Liver (tissue), 3 donors: ENCODE measurements around the gene TMPRSS7.

Experiments
- EGR1 ChIP-seq, 2 donors: IDR thresholded peaks; 2 replicates each; pipeline ENCODE4 v1.6.1; 2016 to 2018; ENCODE audit warnings: antibody characterized with exemption in 2 of 2, low read depth in 2 of 2
- GABPA ChIP-seq, 2 donors: IDR thresholded peaks in 1 of 2; conservative IDR thresholded peaks in 1 of 2; 2 replicates each; pipeline ENCODE4 v1.6.1; 2016; ENCODE audit warnings: antibody characterized with exemption in 2 of 2, mild to moderate bottlenecking in 1 of 2, moderate library complexity in 1 of 2
- JUND ChIP-seq, 2 donors: IDR thresholded peaks; 2 replicates each; pipeline ENCODE4 v1.6.1; 2016; ENCODE audit warnings: antibody characterized with exemption in 2 of 2
- NR2F2 ChIP-seq: IDR thresholded peaks from 2 replicates; pipeline ENCODE4 v1.6.1; 2016; ENCODE audit warnings: antibody characterized with exemption
- RAD21 ChIP-seq, 2 donors: IDR thresholded peaks; 2 replicates each; pipeline ENCODE4 v1.6.1; 2016; ENCODE audit warnings: antibody characterized with exemption in 2 of 2, mild to moderate bottlenecking in 2 of 2
- RXRA ChIP-seq, 2 donors: IDR thresholded peaks; 2 replicates each; pipeline ENCODE4 v1.6.1; 2017 to 2018; ENCODE audit warnings: antibody characterized with exemption in 2 of 2, mild to moderate bottlenecking in 1 of 2
- SP1 ChIP-seq: IDR thresholded peaks from 2 replicates; pipeline ENCODE4 v1.6.1; 2018; ENCODE audit warnings: antibody characterized with exemption, mild to moderate bottlenecking
- TAF1 ChIP-seq: conservative IDR thresholded peaks from 2 replicates; pipeline ENCODE4 v1.6.1; 2016; ENCODE audit warnings: antibody characterized with exemption, mild to moderate bottlenecking
- YY1 ChIP-seq: IDR thresholded peaks from 2 replicates; pipeline ENCODE4 v1.6.1; 2016; ENCODE audit warnings: antibody characterized with exemption, mild to moderate bottlenecking
- TF ChIP-seq, protein P1 (sequence below): fragments of 150-350 bp; IDR thresholded peaks from 2 replicates; pipeline ENCODE4 v1.5.1; 2017; ENCODE audit warnings: improper control_type of control experiment, low read depth, low read length; ENCODE audit not compliant: missing input control
- TF ChIP-seq, protein P2 (sequence below): IDR thresholded peaks from 2 replicates; pipeline ENCODE4 v1.6.1; 2016; ENCODE audit warnings: antibody characterized with exemption, mild to moderate bottlenecking
- TF ChIP-seq, protein P3 (sequence below): IDR thresholded peaks from 2 replicates; pipeline ENCODE4 v1.6.1; 2016; ENCODE audit warnings: antibody characterized with exemption
- TF ChIP-seq, protein P4 (sequence below): IDR thresholded peaks from 2 replicates; pipeline ENCODE4 v1.6.1; 2016; ENCODE audit warnings: antibody characterized with exemption
- donor health status: healthy.
- donor health status: healthy.

DNA sequence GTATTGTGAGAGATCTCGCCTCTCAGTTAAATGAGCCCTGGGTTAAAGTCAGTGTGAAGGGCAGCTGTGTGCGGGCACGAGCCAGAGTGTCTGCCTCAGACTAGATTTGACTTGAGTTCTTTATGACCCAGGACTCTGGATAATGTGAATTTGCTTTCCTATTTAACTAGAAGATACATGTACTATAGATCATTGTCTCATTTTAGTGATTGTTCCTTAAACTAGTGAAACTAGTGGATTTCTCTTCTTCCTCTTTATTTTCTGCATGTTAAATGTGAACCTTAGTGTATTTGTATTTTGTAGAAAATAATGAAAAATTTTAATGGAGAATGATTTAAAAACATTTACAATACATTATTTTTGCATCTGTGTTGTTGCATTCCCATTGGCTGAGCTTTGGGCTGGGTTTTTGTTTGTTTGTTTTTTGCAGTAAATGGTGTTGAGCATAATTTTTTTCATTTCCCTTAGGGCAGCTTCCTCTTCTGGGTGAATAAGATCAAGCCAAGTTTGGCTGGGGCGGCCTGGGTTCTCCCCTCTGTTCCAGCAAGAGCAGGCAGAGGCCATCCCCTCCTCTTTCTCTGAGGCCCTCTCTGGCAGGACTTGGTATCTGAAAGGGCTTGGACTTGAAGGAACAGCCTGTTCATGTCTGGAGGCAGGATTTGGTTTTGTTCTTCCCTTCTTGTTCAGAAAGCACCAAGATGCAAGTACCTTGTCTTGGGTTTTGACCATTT is 83.5 kb downstream of the TMPRSS7 start:
- TF ChIP-seq, protein P1, sequence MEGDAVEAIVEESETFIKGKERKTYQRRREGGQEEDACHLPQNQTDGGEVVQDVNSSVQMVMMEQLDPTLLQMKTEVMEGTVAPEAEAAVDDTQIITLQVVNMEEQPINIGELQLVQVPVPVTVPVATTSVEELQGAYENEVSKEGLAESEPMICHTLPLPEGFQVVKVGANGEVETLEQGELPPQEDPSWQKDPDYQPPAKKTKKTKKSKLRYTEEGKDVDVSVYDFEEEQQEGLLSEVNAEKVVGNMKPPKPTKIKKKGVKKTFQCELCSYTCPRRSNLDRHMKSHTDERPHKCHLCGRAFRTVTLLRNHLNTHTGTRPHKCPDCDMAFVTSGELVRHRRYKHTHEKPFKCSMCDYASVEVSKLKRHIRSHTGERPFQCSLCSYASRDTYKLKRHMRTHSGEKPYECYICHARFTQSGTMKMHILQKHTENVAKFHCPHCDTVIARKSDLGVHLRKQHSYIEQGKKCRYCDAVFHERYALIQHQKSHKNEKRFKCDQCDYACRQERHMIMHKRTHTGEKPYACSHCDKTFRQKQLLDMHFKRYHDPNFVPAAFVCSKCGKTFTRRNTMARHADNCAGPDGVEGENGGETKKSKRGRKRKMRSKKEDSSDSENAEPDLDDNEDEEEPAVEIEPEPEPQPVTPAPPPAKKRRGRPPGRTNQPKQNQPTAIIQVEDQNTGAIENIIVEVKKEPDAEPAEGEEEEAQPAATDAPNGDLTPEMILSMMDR = no peak
- no peak for TF ChIP-seq JUND (IDR thresholded peaks at IDR 0.05)
- TF ChIP-seq TAF1 = no peak
- TF ChIP-seq, protein P2, sequence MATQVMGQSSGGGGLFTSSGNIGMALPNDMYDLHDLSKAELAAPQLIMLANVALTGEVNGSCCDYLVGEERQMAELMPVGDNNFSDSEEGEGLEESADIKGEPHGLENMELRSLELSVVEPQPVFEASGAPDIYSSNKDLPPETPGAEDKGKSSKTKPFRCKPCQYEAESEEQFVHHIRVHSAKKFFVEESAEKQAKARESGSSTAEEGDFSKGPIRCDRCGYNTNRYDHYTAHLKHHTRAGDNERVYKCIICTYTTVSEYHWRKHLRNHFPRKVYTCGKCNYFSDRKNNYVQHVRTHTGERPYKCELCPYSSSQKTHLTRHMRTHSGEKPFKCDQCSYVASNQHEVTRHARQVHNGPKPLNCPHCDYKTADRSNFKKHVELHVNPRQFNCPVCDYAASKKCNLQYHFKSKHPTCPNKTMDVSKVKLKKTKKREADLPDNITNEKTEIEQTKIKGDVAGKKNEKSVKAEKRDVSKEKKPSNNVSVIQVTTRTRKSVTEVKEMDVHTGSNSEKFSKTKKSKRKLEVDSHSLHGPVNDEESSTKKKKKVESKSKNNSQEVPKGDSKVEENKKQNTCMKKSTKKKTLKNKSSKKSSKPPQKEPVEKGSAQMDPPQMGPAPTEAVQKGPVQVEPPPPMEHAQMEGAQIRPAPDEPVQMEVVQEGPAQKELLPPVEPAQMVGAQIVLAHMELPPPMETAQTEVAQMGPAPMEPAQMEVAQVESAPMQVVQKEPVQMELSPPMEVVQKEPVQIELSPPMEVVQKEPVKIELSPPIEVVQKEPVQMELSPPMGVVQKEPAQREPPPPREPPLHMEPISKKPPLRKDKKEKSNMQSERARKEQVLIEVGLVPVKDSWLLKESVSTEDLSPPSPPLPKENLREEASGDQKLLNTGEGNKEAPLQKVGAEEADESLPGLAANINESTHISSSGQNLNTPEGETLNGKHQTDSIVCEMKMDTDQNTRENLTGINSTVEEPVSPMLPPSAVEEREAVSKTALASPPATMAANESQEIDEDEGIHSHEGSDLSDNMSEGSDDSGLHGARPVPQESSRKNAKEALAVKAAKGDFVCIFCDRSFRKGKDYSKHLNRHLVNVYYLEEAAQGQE = no peak
- TF ChIP-seq NR2F2 = no peak
- no peak for TF ChIP-seq RAD21 (IDR thresholded peaks at IDR 0.05)
- TF ChIP-seq YY1 = no peak
- no peak for TF ChIP-seq GABPA (IDR thresholded peaks at IDR 0.05 in 1 of 2, conservative IDR thresholded peaks at IDR 0.05 in 1 of 2)
- no peak for TF ChIP-seq EGR1 (IDR thresholded peaks at IDR 0.05; ENCODE audit: low read depth in 2 of 2)
- TF ChIP-seq SP1 = no peak
- TF ChIP-seq, protein P3, sequence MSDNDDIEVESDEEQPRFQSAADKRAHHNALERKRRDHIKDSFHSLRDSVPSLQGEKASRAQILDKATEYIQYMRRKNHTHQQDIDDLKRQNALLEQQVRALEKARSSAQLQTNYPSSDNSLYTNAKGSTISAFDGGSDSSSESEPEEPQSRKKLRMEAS = no peak
- TF ChIP-seq, protein P4, sequence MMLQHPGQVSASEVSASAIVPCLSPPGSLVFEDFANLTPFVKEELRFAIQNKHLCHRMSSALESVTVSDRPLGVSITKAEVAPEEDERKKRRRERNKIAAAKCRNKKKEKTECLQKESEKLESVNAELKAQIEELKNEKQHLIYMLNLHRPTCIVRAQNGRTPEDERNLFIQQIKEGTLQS = no peak
- TF ChIP-seq RXRA (IDR thresholded peaks at IDR 0.05) = no peak
